Measurements from ENCODE around the gene IL36B.

GRCh38 chr2:113034016-113034415, 18.7 kb downstream of the IL36B start:
- no peak for TF ChIP-seq CTCF (IDR thresholded peaks at IDR 0.05)
- no peak for TF ChIP-seq POLR2A (IDR thresholded peaks at IDR 0.05)

Measured in body of pancreas (tissue), 4 donors.